Caco-2 (cell line): Measurements from ENCODE around the gene EIF2D. TPM values are rescaled to one million over a fixed set of nuclear protein-coding genes. Genes with fewer than 3 reads are reported as not detected.
"Not testable (repeated sequence)": the region's sequence is repeated elsewhere in the genome, so short reads cannot be mapped to it uniquely, and the experiment has no call there.

Experiments used
- BruUV-seq: library from RNA; stranded (reverse); fragments of 400-500 nt; replicated peaks from 2 replicates; lab custom pipeline; 2021; lab: Mats Ljungman, UMichigan
- CTCF ChIA-PET: fragments of 300-600 bp; sonication (Branson Sonifier 250); formaldehyde crosslinking; loops from one replicate; lab custom pipeline; 2022; ENCODE audit warnings: antibody characterized with exemption; lab: Charles Lee
- POLR2A ChIA-PET: fragments of 300-600 bp; sonication (Branson Sonifier 250); formaldehyde crosslinking; loops from one replicate; lab custom pipeline; 2022; ENCODE audit warnings: antibody characterized with exemption; lab: Charles Lee
- DNase-seq, 2 experiments: peaks; one replicate each; pipeline versions ENCODE4 v3.0.0 to v3.0.0-alpha.2; 2020 to 2022
- H3K27me3 ChIP-seq: replicated peaks from 2 replicates; pipeline ENCODE4 v1.6.0; 2011; ENCODE audit warnings: low read length; ENCODE audit not compliant: control insufficient read depth, insufficient read depth
- H3K36me3 ChIP-seq: 2 replicates; pipeline ENCODE4 v1.5.1; 2011; ENCODE audit warnings: low read length; ENCODE audit not compliant: control insufficient read depth, insufficient read depth
- H3K4me1 ChIP-seq: fragments of 250-450 bp; sonication (Bioruptor Pico); 2 replicates; pipeline ENCODE4 v1.5.1; 2020; ENCODE audit warnings: mild to moderate bottlenecking
- H3K4me3 ChIP-seq: 2 replicates; pipeline ENCODE4 v1.5.1; 2011; ENCODE audit warnings: low read depth, mild to moderate bottlenecking, control low read depth, low read length
- H3K9me3 ChIP-seq: fragments of 250-450 bp; sonication (Bioruptor Pico); 2 replicates; pipeline ENCODE4 v1.5.1; 2020; ENCODE audit warnings: mild to moderate bottlenecking, moderate library complexity
- H3K27ac Mint-ChIP-seq: one replicate; pipeline ENCODE4 v1.8.0; 2022; ENCODE audit warnings: mixed read lengths; ENCODE audit not compliant: unreplicated experiment
- H3K27me3 Mint-ChIP-seq: one replicate; pipeline ENCODE4 v1.8.0; 2022; ENCODE audit warnings: mixed read lengths; ENCODE audit not compliant: insufficient read depth, unreplicated experiment
- H3K36me3 Mint-ChIP-seq: one replicate; pipeline ENCODE4 v1.8.0; 2022; ENCODE audit warnings: mild to moderate bottlenecking, mixed read lengths; ENCODE audit not compliant: insufficient read depth, unreplicated experiment
- H3K4me1 Mint-ChIP-seq: one replicate; pipeline ENCODE4 v1.8.0; 2022; ENCODE audit warnings: low read depth, mixed read lengths; ENCODE audit not compliant: unreplicated experiment
- H3K4me3 Mint-ChIP-seq: one replicate; pipeline ENCODE4 v1.8.0; 2022; ENCODE audit warnings: mild to moderate bottlenecking, moderate library complexity, mixed read lengths; ENCODE audit not compliant: unreplicated experiment
- H3K9me3 Mint-ChIP-seq: one replicate; pipeline ENCODE4 v1.8.0; 2022; ENCODE audit warnings: mixed read lengths; ENCODE audit not compliant: unreplicated experiment
- intact Hi-C: fragments of 100-400 bp; cut with micrococcal nuclease; formaldehyde crosslinking; loops from one replicate; pipeline ENCODE4 v1.10.0; 2022; ENCODE audit not compliant: unreplicated experiment
- total RNA-seq: library from RNA; stranded (reverse); gene quantifications from 2 replicates; pipeline ENCODE4 v1.2.3, GENCODE V29; 2022
- TF ChIP-seq, protein P1 (sequence below), 2 experiments: fragments of 200-600 bp in 1 of 2; IDR thresholded peaks; 1 replicate in 1 of 2; 2 replicates in 1 of 2; pipeline versions ENCODE4 v1.5.1 to v1.8.0; 2011 to 2022; ENCODE audit warnings: antibody characterized with exemption in 1 of 2, control low read depth in 1 of 2, inconsistent platforms in 1 of 2, low read depth in 1 of 2, low read length in 1 of 2, mild to moderate bottlenecking in 1 of 2, moderate library complexity in 1 of 2; ENCODE audit not compliant: insufficient read depth in 1 of 2, severe bottlenecking in 1 of 2, unreplicated experiment in 1 of 2

EIF2D gene
- total RNA-seq, 1 experiment from 2014 or later: 37.9 TPM

DNA sequence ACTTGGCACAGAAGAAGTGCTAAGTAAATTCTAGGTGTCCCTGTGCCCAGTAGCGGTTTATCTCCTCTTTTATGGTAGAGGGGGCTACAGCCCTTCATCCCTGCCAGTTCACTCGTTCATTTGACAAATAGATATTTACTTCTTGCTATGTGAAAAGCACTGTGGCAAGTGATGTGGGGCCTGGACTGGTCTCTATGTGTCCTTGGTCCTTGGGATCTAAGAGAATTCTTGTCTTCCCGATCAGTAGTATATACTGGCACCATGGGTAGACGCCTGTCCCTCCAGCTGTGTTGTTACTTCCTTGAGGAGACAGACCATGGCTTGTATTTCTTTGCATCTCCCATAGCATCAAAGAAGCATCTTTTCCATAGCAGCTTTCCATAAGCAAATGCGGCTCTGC, 29.7 kb downstream of the EIF2D start:
- BruUV-seq: no TSS peak
- POLR2A ChIA-PET: no interaction called here
- Mint-ChIP-seq H3K4me3 (no peak overlapping the region), H3K27ac (no peak overlapping the region), H3K9me3 (no peaks in the 10 kb centered on the region), H3K4me1 (no peaks in the 10 kb centered on the region), H3K36me3 (no peaks in the 10 kb centered on the region), H3K27me3 (peaks cover 3% of the 10 kb centered on the region)
- no peaks in the 10 kb centered on the region for H3K9me3 ChIP-seq
- no peak for DNase-seq
- intact Hi-C loops: no loop called here
- TF ChIP-seq, protein P1, sequence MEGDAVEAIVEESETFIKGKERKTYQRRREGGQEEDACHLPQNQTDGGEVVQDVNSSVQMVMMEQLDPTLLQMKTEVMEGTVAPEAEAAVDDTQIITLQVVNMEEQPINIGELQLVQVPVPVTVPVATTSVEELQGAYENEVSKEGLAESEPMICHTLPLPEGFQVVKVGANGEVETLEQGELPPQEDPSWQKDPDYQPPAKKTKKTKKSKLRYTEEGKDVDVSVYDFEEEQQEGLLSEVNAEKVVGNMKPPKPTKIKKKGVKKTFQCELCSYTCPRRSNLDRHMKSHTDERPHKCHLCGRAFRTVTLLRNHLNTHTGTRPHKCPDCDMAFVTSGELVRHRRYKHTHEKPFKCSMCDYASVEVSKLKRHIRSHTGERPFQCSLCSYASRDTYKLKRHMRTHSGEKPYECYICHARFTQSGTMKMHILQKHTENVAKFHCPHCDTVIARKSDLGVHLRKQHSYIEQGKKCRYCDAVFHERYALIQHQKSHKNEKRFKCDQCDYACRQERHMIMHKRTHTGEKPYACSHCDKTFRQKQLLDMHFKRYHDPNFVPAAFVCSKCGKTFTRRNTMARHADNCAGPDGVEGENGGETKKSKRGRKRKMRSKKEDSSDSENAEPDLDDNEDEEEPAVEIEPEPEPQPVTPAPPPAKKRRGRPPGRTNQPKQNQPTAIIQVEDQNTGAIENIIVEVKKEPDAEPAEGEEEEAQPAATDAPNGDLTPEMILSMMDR (IDR thresholded peaks at IDR 0.05; ENCODE audit: insufficient read depth in 1 of 2, low read depth in 1 of 2, low read length in 1 of 2, severe bottlenecking in 1 of 2, unreplicated experiment in 1 of 2): no peak
- CTCF ChIA-PET: interaction anchor here (0.7 kb wide), 1 partner anchor 92 kb away, joined by 3 read pairs; no protein-coding TSS in a partner anchor
- H3K4me3 ChIP-seq: no peak overlapping the region
- H3K27me3 ChIP-seq: no peaks in the 10 kb centered on the region
- no peaks in the 10 kb centered on the region for H3K36me3 ChIP-seq
- no peaks in the 10 kb centered on the region for H3K4me1 ChIP-seq

DNA sequence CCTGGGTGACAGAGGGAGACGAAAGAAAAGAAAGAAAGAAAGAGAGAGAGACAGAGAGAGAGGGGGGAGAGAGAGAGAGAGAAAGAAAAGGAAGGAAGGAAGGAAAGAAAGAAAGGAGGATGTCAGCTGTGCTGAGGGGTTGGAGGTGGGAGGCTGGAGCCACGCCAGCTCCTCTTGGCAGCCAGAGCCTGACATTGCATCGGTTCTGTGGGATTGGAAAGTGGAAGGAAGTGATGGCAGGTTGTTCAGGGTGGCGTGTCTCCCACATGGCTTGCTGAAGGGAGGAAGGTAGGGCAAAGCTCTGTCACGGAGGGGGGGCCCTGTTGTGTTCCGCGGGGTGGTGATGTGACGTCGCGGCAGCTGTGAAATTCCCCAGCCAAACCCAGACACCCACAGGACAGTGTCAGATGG, 30.7 kb downstream of the EIF2D start:
- no TSS peak for BruUV-seq
- ChIA-PET CTCF (no interaction called here), POLR2A (no interaction called here)
- H3K9me3 Mint-ChIP-seq: no peaks in the 10 kb centered on the region
- H3K27ac Mint-ChIP-seq: no peak overlapping the region
- H3K27me3 Mint-ChIP-seq: peaks cover 3% of the 10 kb centered on the region
- no peaks in the 10 kb centered on the region for H3K4me1 ChIP-seq
- H3K27me3 ChIP-seq: no peaks in the 10 kb centered on the region
- no peak overlapping the region for H3K4me3 Mint-ChIP-seq
- H3K36me3 Mint-ChIP-seq: no peaks in the 10 kb centered on the region
- H3K4me3 ChIP-seq: no peak overlapping the region
- H3K4me1 Mint-ChIP-seq: no peaks in the 10 kb centered on the region
- intact Hi-C loops: no loop called here
- no peaks in the 10 kb centered on the region for H3K36me3 ChIP-seq
- H3K9me3 ChIP-seq: no peaks in the 10 kb centered on the region
- no peak for DNase-seq
- TF ChIP-seq, protein P1 (IDR thresholded peaks at IDR 0.05; ENCODE audit: insufficient read depth in 1 of 2, low read depth in 1 of 2, low read length in 1 of 2, severe bottlenecking in 1 of 2, unreplicated experiment in 1 of 2): no peak

DNA sequence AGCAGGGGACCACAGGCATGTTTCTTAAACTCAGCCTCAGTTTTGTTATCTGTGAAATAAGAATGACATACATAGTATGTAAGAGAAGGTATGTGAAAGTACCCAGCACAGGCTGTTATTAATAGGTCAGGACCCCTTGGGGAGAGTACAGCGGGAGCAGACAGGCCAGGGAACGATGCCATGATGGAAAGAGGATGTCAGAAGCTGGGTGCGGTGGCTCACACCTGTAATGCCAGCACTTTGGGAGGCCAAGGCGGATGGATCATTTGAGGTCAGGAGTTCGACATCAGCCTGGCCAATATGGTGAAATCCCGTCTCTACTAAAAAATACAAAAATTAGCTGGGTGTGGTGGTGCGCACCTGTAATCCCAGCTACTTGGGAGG, 31.2 kb downstream of the EIF2D start:
- POLR2A ChIA-PET, H3K36me3 ChIP-seq, H3K4me3 ChIP-seq, H3K27me3 ChIP-seq, H3K9me3 ChIP-seq, H3K27me3 Mint-ChIP-seq, H3K4me3 Mint-ChIP-seq, DNase-seq, BruUV-seq, H3K9me3 Mint-ChIP-seq, CTCF ChIA-PET, H3K4me1 Mint-ChIP-seq, intact Hi-C loops, H3K4me1 ChIP-seq, H3K36me3 Mint-ChIP-seq, H3K27ac Mint-ChIP-seq: not testable (repeated sequence)
